ENCODE data around the gene MAP4K3.

MAP4K3 gene

GRCh38 chr2:39436592-39437521 is at the start of gene MAP4K3:
Gene MAP4K3, minus strand, starts transcription at chr2:39437285. Its CDS starts 298 bp downstream, at chr2:39436987.
- peak; percentile 74 to 81 for DNase-seq (ENCODE audit: low read depth in 2 of 2)

GRCh38 chr2:39486071-39486470 is 49.0 kb upstream of the MAP4K3 start:
- DNase-seq (ENCODE audit: low read depth in 2 of 2): no peak

- no peak for DNase-seq (ENCODE audit: low read depth in 2 of 2)
These were observed 47.8 kb upstream of the MAP4K3 start for GRCh38 chr2:39484620-39485495.

GRCh38 chr2:39484206-39484605 is 47.1 kb upstream of the MAP4K3 start:
- DNase-seq (ENCODE audit: low read depth in 2 of 2): no peak

GRCh38 chr2:39483534-39483933 is 46.4 kb upstream of the MAP4K3 start:
- DNase-seq (ENCODE audit: low read depth in 2 of 2): no peak

GRCh38 chr2:39481611-39482010 is 44.5 kb upstream of the MAP4K3 start:
- no peak for DNase-seq (ENCODE audit: low read depth in 2 of 2)

- no peak for DNase-seq (ENCODE audit: low read depth in 2 of 2)
These were observed 42.6 kb upstream of the MAP4K3 start for GRCh38 chr2:39479696-39480095.

- DNase-seq (ENCODE audit: low read depth in 2 of 2): no peak
These were observed 42.1 kb upstream of the MAP4K3 start for GRCh38 chr2:39479053-39479670.

- DNase-seq (ENCODE audit: low read depth in 2 of 2): no peak
These were observed 39.4 kb upstream of the MAP4K3 start for GRCh38 chr2:39476524-39476923.

- no peak for DNase-seq (ENCODE audit: low read depth in 2 of 2)
These were observed 37.9 kb upstream of the MAP4K3 start for GRCh38 chr2:39475006-39475405.

GRCh38 chr2:39470580-39470979 is 33.5 kb upstream of the MAP4K3 start:
- no peak for DNase-seq (ENCODE audit: low read depth in 2 of 2)

GRCh38 chr2:39469807-39470206 is 32.7 kb upstream of the MAP4K3 start:
- no peak for DNase-seq (ENCODE audit: low read depth in 2 of 2)

- no peak for DNase-seq (ENCODE audit: low read depth in 2 of 2)
These were observed 31.7 kb upstream of the MAP4K3 start for GRCh38 chr2:39468579-39469451.

- no peak for DNase-seq (ENCODE audit: low read depth in 2 of 2)
These were observed 29.2 kb upstream of the MAP4K3 start for GRCh38 chr2:39466311-39466710.

- no peak for DNase-seq (ENCODE audit: low read depth in 2 of 2)
These were observed 27.8 kb upstream of the MAP4K3 start for GRCh38 chr2:39464864-39465263.

GRCh38 chr2:39455826-39456225 is 18.7 kb upstream of the MAP4K3 start:
- no peak for DNase-seq (ENCODE audit: low read depth in 2 of 2)

GRCh38 chr2:39452396-39452795 is 15.3 kb upstream of the MAP4K3 start:
- DNase-seq (ENCODE audit: low read depth in 2 of 2): no peak

- no peak for DNase-seq (ENCODE audit: low read depth in 2 of 2)
These were observed 14.9 kb upstream of the MAP4K3 start for GRCh38 chr2:39451954-39452353.

GRCh38 chr2:39448169-39448502 is 11.1 kb upstream of the MAP4K3 start:
- no peak for DNase-seq (ENCODE audit: low read depth in 2 of 2)

GRCh38 chr2:39447266-39448168 is 10.4 kb upstream of the MAP4K3 start:
- no peak for DNase-seq (ENCODE audit: low read depth in 2 of 2)

All from stimulated activated CD8-positive, alpha-beta memory T cell treated with anti-CD3 and anti-CD28 coated beads, Interleukin-15, amount 100 ng/mL, for 48 hours (primary cell).